ENCODE results near the gene PQBP1.

GRCh38 chrX:48899078-48899410 is 1.3 kb downstream of the PQBP1 start:
- TF ChIP-seq POLR2A (IDR thresholded peaks at IDR 0.05) (no peak), EP300 (IDR thresholded peaks at IDR 0.05) (no peak)
- TF ChIP-seq, protein P1, sequence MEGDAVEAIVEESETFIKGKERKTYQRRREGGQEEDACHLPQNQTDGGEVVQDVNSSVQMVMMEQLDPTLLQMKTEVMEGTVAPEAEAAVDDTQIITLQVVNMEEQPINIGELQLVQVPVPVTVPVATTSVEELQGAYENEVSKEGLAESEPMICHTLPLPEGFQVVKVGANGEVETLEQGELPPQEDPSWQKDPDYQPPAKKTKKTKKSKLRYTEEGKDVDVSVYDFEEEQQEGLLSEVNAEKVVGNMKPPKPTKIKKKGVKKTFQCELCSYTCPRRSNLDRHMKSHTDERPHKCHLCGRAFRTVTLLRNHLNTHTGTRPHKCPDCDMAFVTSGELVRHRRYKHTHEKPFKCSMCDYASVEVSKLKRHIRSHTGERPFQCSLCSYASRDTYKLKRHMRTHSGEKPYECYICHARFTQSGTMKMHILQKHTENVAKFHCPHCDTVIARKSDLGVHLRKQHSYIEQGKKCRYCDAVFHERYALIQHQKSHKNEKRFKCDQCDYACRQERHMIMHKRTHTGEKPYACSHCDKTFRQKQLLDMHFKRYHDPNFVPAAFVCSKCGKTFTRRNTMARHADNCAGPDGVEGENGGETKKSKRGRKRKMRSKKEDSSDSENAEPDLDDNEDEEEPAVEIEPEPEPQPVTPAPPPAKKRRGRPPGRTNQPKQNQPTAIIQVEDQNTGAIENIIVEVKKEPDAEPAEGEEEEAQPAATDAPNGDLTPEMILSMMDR (IDR thresholded peaks at IDR 0.05) = no peak
